GM18867 (cell line): ENCODE measurements around the gene RBM5.

Experiments
- ATAC-seq: cut with Tn5 transposase; IDR thresholded peaks from one replicate; pipeline ENCODE4 v1.9.1; 2021; ENCODE audit warnings: mild to moderate bottlenecking, moderate library complexity; ENCODE audit not compliant: unreplicated experiment

Gene RBM5

DNA sequence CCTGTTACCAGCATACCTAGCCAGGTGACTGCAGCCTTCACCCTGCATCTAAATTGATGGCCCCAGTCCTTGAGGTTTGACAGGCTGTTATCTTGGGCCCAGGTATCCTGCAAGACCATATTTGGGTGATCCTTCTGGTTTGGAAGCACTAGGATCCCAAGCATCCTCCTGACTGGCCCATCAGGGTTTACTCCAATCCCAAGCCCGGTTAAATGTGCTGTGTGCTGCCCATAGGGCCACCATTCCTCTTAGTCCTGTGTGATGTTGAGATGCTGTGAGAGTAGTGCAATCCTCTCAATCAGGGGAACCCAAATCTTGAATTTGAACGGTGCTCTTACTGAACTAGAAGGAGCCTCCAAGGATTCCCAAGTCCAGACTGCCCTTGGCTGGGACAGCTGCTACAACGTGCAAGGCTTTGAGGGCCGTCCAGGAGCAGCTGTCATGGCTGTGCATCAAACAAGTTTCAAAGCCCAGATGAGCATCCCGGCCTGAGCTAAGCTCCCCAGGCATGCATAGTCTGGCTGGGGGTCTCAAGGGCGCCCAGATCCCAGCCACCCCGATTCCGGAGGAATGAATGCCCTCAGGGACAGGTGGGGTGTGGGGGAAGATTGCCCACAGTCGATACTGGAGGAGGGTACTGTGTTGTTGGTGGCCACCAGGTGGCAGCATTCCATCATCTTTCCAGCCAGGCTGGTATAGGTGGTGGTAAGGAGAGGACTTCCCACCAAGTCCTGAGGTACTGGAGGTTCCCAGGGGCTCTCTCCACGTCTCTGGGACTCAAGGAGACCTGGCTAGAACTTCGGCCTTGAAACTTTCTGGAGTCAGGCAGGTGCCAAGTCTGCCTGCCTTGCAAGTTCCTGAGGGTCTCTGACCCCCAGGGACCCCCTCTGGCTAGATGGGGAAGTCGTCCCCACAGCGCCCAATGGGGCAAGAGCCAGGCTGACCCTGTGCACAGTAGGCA is 32.6 kb downstream of the RBM5 start:
- ATAC-seq: no peak

DNA sequence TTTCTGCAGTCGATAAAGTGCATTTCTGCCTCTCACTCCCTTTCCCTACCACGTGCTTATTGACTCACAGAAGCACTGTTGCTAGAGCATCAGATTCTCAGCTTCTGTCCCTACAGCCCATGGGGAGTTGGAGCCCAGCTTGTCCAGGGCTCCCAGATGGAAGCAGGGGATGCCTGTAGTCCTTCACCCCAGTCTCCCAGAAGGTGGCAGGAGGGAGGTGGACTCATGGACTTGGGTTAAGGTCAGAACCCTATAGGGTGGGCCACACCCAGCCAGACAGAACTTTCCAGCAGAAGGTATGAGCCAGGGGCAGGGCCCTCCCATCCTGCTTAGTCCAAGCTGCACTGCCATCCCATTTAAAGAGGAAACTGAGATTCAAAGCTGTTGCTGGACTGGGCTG is 33.4 kb downstream of the RBM5 start:
- ATAC-seq: no peak

DNA sequence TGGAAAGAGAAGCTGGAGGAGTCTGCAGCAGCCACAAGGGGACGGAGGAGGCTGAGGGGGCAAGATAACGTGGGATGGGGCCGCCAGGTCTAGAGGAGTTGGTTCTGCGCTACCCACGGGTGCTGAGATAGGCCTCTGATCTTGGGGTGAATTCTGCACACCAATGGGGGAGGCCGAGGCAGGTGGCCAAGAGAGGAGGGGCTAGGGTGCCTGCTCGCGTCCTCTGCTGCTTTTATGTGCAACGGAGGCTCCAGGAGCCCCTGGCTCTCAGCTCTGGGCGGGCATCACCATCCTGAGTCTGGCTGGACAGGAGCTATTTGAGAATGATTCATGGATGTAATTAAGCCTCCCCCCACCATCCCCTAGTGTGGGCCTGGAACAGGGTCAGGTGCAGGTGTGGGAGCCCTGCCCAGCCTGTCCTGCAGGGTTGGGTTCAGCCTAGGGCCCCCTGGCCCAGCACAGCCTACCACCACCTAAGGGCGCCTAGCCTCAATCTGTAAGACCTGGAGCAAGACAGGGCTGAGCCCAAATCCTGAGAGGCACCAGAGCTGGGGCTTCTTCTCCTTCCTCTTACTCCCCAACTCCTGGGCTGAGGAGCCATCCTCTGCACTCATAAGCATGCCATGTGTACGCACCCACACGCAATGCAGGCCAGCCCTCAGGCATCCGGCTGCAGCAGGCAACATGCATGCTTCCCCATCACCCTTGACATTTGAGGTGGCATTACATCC is 34.1 kb downstream of the RBM5 start:
- no peak for ATAC-seq

DNA sequence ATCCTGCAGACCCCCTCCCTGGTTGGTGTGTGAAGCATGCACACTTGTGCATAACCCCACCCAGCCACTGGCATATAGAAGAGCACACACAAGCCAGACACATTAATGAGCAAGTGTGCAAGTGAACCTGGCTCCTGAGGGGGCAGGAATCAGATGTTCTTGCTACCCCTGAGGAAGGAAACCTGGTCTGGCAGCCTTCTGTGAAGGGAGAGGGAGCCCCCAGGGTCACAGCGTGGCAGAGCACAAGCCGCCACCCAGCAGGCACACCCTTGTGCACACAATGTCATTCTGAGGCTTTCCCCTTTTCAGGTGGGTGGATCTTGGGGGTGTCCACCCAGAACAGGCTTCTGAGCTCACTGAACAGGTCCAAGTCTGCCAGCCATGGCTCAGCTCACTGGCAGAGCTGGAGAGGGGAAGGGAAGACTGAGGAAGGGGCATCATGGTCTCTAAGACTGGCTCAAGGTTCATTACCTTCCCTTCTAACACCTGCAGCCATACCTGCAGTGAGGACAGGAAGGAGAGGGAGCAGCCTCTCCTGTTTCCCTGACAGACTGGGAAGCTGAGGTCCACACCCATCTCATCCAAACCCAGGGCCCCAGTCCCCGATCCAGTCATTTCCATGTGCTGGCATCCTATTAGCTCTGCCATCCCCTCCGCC is 34.8 kb downstream of the RBM5 start:
- no peak for ATAC-seq

DNA sequence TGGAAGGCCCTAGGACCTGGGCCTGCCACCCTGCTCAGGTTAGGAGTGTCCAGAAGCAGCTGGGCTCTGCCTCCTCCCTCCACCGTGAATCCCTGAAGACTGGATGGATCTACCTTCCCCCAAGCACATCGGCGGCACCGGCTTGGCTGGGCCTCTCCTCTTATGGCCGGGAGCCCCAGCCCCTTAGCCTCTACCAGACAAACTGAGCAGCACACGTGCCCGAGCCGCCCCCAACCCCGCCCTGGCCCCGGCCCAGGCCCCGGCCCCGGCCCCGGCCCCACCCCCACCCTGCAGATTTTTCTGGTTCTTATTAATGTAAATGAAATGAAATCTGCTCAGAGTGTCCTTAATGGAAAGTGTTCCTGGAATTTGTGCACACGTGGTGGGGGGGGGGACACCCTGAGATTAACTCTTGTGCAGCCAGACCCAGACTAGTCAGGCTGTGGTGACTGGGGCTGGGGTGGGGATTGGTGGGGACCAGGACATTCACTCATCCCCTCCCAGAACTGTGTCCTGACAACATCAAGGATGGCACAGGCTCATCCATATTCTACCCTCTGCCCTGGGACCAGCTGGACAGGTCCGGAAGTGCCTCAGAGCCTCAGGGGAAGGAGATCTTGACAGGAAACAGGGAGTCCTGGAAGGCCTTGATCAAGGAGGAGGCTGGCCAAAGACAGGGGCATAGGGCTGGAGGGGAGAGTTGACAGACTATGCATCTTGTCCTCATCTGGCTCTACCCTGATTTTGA is 35.5 kb downstream of the RBM5 start:
- no peak for ATAC-seq

DNA sequence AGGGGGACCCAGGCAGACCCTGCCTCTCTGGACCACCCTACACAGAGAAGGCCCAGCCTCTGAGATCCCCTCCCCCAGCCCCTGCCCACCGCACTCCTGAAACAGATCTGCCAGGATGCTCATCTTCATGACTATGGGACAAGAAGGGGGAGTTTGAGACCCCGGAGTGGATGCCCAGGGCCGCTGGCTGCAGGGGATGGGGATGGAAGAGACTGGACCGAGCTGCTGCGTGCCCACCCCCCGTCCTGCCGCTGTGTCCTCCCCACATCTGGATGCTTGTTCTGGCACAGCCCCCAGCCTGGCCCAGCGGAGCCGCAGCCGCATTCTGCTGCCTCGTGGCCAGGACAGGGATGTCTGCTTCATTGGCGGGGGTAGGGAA is 36.1 kb downstream of the RBM5 start:
- no peak for ATAC-seq

DNA sequence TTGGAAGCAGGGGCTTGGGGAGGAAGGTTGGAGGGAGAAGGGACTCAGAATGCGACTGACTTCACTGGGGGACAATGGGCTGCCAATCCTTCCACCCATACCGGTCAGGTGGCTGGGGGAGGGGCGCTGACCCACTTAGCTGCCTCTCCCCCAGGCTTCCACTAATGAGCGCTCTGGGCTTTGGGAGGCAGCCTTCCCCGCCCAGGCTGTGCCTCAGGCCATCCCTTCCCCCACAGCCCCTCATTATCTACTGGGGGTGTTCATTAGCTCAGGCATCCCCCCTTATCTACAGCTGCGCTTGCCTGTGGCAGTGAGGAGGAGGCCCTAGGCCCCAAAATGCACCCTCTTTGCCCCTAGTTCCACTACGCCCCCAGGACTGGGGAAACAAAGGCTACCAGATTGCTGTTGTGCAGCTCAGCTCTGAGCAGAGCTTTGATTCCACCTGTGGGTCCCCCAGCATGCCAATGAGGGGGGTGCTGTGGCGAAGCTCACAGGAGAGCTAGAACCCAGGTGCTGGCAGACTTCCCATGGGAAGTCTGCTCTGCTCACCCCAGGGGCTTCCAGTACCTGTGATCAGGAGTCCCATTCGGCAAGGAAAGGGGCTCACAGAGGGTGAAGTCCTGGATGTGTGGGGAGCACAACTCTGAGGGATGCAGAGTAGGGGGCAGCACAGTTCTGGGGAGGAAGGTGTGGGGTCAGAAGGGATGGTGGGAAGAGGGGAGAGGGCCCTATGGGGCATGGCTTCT is 37.0 kb downstream of the RBM5 start:
- no peak for ATAC-seq

DNA sequence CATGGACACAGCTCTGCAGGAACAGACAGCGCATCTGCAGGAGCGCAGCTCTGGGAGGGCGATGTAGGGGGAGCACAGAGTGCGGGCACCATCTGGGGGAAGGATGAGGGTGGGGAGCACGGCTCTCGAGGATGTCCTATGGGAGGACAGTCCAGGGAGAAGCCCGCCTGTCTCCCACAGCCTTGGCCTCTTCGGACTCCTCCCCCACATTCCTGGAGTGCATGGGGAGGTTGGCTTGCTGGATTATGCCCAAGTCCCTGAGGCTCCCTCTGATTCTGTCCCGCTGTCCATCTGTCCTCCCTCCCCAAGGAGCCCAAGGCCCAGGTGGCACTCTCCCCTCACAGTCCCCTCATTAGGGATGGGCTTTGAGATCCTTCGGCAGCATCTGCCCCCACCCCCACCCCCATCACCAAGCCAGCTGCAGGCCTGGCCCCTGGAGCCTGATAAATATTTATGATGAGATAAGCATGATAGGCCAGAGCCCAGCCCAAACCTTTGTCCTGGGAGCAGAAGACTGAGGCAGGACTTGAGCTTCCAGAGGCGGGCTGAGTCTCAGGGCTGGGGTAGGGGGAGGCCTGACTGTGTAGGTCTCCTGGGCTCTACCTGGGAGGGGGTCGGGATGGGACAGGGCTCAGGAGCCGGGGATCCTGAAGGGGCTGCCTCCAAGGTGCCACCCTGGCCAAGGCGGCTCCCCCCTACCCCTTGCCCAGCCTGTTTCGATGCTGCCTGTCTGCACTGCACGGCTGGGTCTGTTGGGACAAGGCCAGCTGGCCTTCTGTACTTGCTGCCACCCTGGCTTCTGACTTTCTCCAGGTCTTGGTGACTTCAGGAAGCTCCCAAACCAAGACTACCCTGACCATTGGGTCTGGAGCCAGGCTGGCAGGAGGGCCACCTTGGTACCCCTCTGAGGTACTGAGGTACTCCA is 37.8 kb downstream of the RBM5 start:
- no peak for ATAC-seq

DNA sequence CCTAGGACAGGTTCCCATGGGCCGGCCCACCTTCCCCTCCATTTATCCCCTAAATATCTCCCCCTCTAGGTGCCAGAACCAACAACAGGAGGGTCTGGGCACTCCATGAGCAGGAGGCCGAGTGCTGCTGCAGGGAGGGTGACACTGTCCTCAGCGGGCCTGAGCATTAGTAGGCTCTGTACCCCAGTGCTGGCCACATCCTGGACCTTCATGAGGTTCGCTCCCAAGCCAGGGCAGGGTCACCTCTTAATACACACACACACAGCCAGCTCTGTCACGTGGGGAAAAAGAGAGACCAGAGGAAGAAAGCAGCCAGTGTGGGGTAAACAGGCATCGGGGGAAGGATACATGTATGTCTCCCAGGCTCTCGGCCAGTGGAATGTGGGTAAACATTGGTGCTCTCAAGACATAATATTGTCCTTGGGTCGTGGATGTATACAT is 38.6 kb downstream of the RBM5 start:
- ATAC-seq: no peak

DNA sequence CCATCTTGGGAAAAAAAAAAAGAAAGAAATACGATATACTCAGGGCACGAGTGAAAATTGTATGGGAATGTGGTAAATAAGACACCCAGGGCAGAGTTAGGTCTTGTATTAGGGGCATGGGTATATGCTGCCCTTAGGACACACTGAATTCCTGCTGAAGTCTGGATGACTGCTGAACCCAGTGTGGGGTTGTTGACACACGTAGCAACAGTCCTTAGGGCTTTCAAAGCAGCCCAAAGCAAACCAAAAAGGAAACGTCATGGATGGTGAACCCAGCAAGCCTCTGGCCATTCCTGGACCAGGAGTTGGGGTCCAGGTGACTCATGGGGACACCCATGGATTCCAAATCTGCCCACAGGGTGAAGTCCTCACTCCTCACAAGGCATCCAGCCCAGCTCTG is 39.3 kb downstream of the RBM5 start:
- no peak for ATAC-seq

DNA sequence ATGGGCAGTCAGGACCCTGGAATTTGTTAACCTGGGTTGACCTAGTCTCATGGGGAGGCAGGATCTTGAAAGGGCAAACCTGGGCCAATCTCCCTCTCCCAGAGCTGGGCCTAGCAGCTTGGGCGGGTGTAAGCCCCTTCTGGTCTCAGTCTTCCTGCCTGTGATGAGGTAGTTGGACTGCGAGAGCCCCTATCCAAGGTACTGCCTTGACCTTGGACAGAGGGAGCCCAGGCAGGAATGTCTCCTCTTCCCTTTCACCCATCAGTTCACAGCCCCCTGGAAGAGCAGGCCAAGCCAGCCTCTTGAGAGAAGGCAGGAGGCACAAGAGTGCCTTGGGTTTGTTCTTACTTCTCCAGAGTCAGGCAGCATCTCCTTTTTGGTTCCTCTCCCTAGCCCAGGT is 41.7 kb downstream of the RBM5 start:
- ATAC-seq: no peak

DNA sequence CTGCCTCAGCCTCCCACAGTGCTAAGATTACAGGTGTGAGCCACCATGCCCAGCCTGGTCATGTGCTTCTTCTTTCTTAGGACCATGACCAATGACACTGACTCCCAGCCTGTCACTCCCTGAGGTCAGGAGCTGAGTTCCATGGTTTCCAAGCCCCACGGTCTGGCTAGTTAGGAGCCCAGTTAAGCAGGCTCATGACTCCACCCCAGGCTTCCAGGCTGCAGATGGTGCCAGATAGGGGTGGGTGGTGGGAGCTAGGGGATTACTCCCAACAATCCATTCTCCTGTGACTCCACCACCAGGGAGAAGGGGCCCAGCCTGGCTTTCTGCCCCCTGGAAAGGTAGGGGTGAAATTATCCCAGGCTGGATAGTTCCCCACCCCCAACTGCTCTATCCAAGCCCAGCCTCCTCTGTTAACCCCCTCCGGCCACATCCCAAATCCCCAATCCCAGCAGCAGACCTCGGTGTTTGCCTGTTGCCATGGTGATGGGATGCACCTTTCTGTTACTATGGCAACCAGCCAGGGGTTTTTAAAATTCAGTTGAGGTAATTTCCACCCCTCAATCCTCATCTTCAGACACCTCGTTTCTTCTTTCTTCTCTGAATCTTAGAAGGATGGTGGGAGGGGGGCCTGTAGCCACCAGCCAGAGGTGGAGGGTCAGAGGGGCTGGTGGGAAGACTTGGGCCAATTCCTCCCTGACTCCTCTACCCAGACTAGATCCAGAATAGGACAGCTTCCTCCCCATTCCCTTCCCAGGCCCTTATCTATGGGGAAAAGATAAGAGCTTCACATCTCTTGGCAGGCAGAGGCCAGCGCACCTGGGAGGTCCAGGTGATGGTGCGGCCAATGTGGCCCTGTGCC is 43.9 kb downstream of the RBM5 start:
- no peak for ATAC-seq

DNA sequence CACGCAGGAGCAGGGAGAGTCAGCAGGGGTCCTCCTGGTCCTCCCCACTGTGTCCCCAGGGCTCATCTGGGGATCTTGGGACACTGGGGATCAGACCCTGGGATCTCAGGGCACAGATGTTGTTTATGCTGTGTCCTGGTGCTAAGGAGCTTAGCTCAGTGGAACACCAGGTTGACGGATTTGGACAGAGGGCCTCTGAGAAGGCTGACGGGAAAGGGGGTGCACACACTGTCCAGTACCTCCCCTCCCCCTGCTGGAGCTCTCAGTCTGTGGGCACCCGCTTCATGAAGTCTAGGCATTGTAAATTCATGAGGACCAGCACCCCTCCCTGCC is 44.5 kb downstream of the RBM5 start:
- ATAC-seq: no peak

DNA sequence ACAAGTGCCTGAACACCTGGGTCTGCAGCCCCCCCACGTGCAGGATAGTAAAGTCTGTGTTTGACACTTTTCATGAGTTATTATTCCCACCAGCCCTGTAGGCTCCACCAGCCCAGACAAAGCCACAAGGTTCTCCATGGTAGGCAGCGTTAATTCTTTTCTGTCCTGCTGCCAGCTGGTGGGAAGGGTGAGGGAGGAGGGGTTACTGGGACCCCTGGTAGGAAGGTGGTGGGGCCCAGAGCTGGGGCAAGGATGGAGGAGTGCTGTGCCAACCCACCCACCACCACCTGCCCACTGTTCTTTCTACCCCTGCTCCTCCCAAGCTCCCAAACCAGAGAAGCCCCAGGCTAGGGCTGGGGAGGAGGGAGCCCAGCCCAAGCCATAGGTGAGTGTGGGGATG is 45.6 kb downstream of the RBM5 start:
- ATAC-seq: no peak

DNA sequence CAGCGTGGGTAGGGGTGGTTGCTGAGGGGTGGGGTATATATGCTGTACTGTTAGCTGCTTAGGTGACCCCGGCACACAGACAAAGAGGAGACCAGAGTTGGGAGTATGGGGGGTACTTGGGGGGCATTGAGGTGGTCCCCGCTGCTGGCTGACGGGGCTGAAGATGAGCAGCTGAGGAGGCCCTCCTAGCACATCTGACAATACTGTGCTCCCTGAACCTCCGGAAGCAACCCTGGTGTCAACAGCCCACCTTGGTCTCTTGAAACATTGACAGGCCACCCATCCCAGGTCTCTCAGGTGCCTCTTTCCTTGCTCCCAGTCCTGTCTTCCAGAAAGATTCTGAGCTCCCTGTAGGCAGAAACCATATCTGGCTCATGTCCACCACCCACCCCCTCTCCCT is 47.2 kb downstream of the RBM5 start:
- no peak for ATAC-seq

DNA sequence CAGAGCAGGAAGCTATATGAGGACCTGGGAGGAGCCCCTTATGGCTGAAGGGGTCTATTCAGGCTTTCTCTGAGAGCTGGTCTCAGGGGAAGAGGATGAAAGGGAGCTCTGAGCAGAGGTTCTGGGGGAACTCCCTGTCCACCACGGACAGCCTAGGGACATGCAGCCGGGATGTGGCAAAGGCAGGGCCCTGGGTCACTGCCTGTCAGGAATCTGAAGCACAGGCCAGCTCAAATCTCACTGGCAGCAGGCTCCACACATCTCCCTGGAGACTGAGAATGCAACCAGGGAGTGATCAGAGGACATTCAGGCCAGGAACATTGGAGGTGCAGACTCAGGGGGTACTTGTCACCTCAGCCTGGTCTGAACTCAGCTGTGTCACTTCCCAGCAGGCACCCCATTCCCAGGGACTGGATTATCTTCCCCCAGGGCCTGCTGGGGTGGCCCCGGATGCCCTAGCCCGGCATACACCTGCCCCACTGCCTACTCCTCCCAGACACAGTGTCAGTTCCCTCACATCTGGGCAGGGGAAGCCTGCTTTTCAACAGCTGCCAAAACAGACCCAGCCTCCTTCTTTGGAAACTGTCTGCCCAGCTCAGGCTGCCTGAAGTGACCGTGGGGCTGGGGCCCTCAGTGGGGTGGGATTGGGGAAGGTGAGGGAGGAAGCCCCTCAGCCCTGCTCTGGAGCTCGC is 48.1 kb downstream of the RBM5 start:
- no peak for ATAC-seq

DNA sequence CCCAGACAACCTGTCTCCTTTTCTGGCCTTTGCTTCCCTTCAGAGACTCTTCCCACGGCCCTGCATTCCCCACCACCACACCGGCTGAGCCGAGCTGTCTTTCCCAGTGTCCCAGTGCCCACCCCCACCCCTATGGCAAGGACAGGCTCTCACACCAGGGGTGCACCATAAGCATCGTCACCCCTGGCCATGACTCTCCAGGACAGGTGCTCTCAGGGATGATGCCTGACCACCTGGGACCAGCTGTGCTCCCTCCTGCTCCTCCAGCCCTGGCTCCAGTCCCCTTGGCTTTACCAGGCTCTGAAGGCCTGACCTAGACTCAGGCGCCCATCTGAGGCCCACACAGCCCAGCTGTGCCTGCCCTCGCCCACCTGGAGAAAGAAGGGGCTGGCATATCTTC is 48.8 kb downstream of the RBM5 start:
- no peak for ATAC-seq
